Pancreas (tissue), 10 donors: ENCODE data around the gene SETD2. TPM values are rescaled to one million over a fixed set of nuclear protein-coding genes. Genes with fewer than 3 reads are reported as not detected.
"Not testable (repeated sequence)": the region's sequence is repeated elsewhere in the genome, so short reads cannot be mapped to it uniquely, and the experiment has no call there.

Source experiments
- ATAC-seq, 4 donors: fragments of 200-7000 bp; cut with Tn5 transposase; one replicate each; pipeline versions ENCODE4 v1.8.0 to v1.9.1; 2020; ENCODE audit warnings: mild to moderate bottlenecking in 4 of 4, moderate library complexity in 4 of 4
- DNase-seq, 6 donors: peaks; one replicate each; pipeline ENCODE4 v3.0.0-alpha.2; 2020
- FAIRE-seq: peaks from 2 replicates; lab custom pipeline; 2012; peaks lifted over from hg19 to GRCh38; lab: Jason Lieb, UNC
- H3K27ac ChIP-seq, 4 donors: fragments of 200-600 bp; sonication (generic); 1 replicate in 3 of 4; 2 replicates in 1 of 4; pipeline versions ENCODE4 v1.5.0 to v1.8.0; 2020
- H3K27me3 ChIP-seq, 4 donors: fragments of 200-600 bp; one replicate each; pipeline ENCODE4 v1.8.0; 2021
- H3K36me3 ChIP-seq, 3 donors: fragments of 200-600 bp; sonication (generic) in 1 of 3; one replicate each; pipeline versions ENCODE4 v1.5.0 to v1.8.0; 2020 to 2021
- H3K4me1 ChIP-seq, 3 donors: fragments of 200-600 bp; one replicate each; pipeline ENCODE4 v1.8.0; 2021
- H3K4me3 ChIP-seq, 4 donors: fragments of 200-600 bp; sonication (generic) in 2 of 4; one replicate each; pipeline versions ENCODE4 v1.5.0 to v1.8.0; 2020 to 2021
- H3K9me3 ChIP-seq, 4 donors: fragments of 200-600 bp; one replicate each; pipeline ENCODE4 v1.8.0; 2021
- WGBS, 2 donors: extraction: QIAGEN DNeasy Blood & Tissue Kit; methylation state at CpG; one replicate each; pipeline ENCODE4 v1.1.7; 2013; 5-methylcytosine and 5-hydroxymethylcytosine counted together
- intact Hi-C, 3 donors: fragments of 100-400 bp; cut with DNase I; formaldehyde crosslinking; loops; one replicate each; pipeline versions ENCODE4 v1.11.1 to v1.14.2; 2022
- polyA plus RNA-seq, 2 donors: library from polyadenylated mRNA; stranded (reverse); fragments of 200-250 nt; gene quantifications; one replicate each; pipeline ENCODE4 v1.2.3, GENCODE V29; 2013
- total RNA-seq, 6 donors: library from RNA; stranded (reverse); fragmentation: NEBNext Ultra II Directional in 4 of 6; extraction: Animal tissue kit (Norgen Biotek cat#: 25700) in 4 of 6; gene quantifications; one replicate each; pipeline versions ENCODE4 v1.2.1 to v1.2.4, GENCODE V29; 2021 to 2023
- TF ChIP-seq, protein P1 (sequence below), 4 donors: fragments of 200-600 bp; sonication (generic) in 3 of 4; IDR thresholded peaks; one replicate each; pipeline versions ENCODE4 v1.5.0 to v1.8.0; 2021; ENCODE audit warnings: antibody characterized with exemption in 4 of 4
- donor health status: healthy with polysubstance abuse.
- donor health status: DM: no; HTN: no; CAD: no; lungs with moderate emphysema.
- donor health status: DM: no; HTN: no; CAD: no.
- donor health status: control.
- donor health status: control.
- donor health status: Bipolar disorder and iron deficiency.
- donor health status: DM: yes; HTN: yes; CAD: no.
- donor health status: DM: no; HTN: no; CAD: no.
- donor health status: DM: no; HTN: no; CAD: no.
- donor health status: DM: yes; HTN: yes; CAD: no.

The SETD2 gene
- total and polyA plus RNA-seq, 8 donors: 9.6 to 35.3 (median 21.6) TPM

DNA sequence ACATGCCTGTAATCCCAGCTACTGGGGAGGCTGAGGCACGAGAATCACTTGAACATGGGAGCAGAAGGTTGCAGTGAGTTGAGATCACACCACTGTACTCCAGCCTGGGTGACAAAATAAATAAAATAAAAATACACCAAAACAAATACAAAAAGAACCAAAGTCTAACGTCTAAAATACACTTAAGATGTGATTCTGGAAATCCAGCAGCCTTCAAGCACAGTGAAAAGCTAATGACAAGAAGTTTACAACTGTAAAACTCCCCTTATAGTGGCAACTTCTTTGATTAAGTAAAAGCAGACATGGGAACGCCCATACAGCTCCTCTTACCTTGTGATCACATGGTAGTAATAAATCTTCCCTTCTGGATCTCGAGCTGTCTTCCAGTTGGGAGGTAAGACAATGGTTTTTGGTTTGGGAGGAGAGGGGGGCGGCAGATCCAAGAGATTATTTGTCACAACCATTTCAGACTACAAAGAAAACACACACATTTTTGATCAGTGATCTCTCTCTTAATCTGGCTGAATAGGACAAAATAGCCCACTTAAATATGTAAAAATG, 121.6 kb downstream of the SETD2 start:
- WGBS, 2 donors: 81 to 84% methylated on average over 5 of the region's 5 CpGs
- Histone ChIP-seq H3K36me3 (peaks cover 5 to 46% (median 22%) of the 10 kb centered on the region in 3 donors), H3K27me3 (no peaks in the 10 kb centered on the region), H3K4me3 (no peak overlapping the region), H3K27ac (no peak overlapping the region), H3K4me1 (peaks cover 0 to 4% (median 4%) of the 10 kb centered on the region in 3 donors), H3K9me3 (no peaks in the 10 kb centered on the region)
- FAIRE-seq (no peak), ATAC-seq (no peak), DNase-seq (no peak)
- intact Hi-C loops: no loop called here
- TF ChIP-seq, protein P1, sequence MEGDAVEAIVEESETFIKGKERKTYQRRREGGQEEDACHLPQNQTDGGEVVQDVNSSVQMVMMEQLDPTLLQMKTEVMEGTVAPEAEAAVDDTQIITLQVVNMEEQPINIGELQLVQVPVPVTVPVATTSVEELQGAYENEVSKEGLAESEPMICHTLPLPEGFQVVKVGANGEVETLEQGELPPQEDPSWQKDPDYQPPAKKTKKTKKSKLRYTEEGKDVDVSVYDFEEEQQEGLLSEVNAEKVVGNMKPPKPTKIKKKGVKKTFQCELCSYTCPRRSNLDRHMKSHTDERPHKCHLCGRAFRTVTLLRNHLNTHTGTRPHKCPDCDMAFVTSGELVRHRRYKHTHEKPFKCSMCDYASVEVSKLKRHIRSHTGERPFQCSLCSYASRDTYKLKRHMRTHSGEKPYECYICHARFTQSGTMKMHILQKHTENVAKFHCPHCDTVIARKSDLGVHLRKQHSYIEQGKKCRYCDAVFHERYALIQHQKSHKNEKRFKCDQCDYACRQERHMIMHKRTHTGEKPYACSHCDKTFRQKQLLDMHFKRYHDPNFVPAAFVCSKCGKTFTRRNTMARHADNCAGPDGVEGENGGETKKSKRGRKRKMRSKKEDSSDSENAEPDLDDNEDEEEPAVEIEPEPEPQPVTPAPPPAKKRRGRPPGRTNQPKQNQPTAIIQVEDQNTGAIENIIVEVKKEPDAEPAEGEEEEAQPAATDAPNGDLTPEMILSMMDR (IDR thresholded peaks at IDR 0.05): no peak

DNA sequence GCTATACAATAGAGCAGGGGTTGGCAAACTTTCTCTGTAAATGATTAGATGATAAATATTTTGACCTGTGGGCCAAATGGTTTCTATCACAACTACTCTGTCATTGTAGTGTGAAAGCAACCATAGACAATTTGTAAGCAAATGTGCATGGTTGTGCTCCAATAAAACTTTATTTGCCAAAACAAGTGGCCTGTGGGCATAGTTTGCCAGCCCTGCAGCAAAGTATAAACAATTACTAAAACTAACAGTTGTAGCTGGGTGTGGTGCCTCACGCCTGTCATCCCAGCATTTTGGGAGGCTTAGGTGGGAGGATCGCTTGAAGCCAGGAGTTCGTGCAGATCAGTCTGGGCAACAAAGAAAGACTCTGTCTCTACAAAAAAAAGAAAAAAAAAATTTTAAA, 122.8 kb downstream of the SETD2 start:
- WGBS, 2 donors: 97 to 100% methylated on average over 3 of the region's 3 CpGs
- FAIRE-seq (no peak), DNase-seq (no peak), ATAC-seq (no peak)
- H3K9me3 ChIP-seq: no peaks in the 10 kb centered on the region
- TF ChIP-seq, protein P1 (IDR thresholded peaks at IDR 0.05): no peak
- peaks cover 5 to 45% (median 22%) of the 10 kb centered on the region in 3 donors for H3K36me3 ChIP-seq
- H3K4me1 ChIP-seq: peaks cover 0 to 6% (median 1%) of the 10 kb centered on the region in 3 donors
- no peak overlapping the region for H3K4me3 ChIP-seq
- H3K27me3 ChIP-seq: no peaks in the 10 kb centered on the region
- H3K27ac ChIP-seq: no peak overlapping the region
- intact Hi-C loops: no loop called here

DNA sequence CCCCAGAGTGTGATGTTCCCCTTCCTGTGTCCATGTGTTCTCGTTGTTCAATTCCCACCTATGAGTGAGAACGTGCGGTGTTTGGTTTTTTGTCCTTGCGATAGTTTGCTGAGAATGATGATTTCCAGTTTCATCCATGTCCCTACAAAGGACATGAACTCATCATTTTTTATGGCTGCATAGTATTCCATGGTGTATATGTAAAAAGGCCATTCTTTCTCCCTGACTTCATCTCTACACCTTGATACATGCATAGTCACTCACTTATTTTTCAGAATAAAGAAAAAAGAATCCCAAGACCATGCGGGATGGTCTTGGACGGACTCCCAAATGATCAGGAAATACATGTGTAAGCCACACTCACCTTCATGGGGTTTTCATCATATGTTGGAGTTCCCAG, 126.6 kb downstream of the SETD2 start:
- intact Hi-C loops, DNase-seq, H3K27me3 ChIP-seq, H3K4me3 ChIP-seq, FAIRE-seq, H3K27ac ChIP-seq, ATAC-seq, H3K9me3 ChIP-seq: not testable (repeated sequence)
- Histone ChIP-seq H3K36me3 (peaks cover 5 to 44% (median 16%) of the 10 kb centered on the region in 3 donors), H3K4me1 (peaks cover 8 to 10% (median 8%) of the 10 kb centered on the region in 3 donors)
- WGBS, 2 donors: 71 to 77% methylated on average over 5 to 6 of the region's 6 CpGs

DNA sequence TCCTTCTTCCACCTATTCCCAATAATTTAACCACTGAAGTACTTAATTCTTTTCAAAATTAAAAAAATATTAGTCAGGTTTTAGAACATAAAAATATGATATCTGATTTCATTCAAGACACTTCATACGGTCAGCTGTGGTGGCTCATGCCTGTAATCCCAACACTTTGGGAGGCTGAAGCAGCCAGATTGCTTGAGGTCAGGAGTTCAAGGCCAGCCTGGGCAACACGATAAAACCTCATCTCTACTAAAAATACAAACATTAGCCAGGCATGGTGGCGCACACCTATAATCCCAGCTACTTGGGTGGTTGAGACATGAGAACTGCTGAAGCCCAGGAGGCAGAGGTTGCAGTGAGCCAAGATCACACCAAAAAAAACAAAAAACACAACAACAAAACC, 127.8 kb downstream of the SETD2 start:
- no peak overlapping the region for H3K27ac ChIP-seq
- intact Hi-C loops: no loop called here
- no peak overlapping the region for H3K4me3 ChIP-seq
- FAIRE-seq: no peak
- TF ChIP-seq, protein P1 (IDR thresholded peaks at IDR 0.05): no peak
- no peaks in the 10 kb centered on the region for H3K27me3 ChIP-seq
- ATAC-seq: no peak
- no peaks in the 10 kb centered on the region for H3K9me3 ChIP-seq
- no peak for DNase-seq
- H3K36me3 ChIP-seq: peaks cover 5 to 32% (median 13%) of the 10 kb centered on the region in 3 donors
- WGBS, 2 donors: 38 to 41% methylated on average over 3 of the region's 3 CpGs
- H3K4me1 ChIP-seq: peaks cover 8 to 10% (median 8%) of the 10 kb centered on the region in 3 donors

DNA sequence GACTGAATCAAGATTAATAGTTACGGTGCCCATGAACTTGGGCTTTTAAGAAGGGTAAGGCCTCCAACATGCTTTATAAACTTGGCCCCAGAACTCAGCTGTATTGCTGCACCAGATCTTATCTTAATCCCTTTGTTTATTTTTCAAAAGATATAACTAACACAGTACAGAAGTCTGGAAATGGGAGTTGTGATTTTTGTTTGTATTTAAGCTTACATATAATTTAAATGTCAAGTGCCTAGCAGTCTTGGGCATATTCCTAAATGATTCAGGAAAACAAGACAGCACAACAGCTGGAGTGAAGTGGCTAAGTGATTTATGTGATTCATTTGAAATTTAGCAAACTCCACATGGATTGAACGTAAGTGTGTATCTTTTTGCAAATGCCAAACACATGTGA, 128.3 kb downstream of the SETD2 start:
- peaks cover 0 to 27% (median 8%) of the 10 kb centered on the region in 3 donors for H3K36me3 ChIP-seq
- no peaks in the 10 kb centered on the region for H3K9me3 ChIP-seq
- WGBS, 2 donors: 41% methylated on average over 2 of the region's 2 CpGs
- no peaks in the 10 kb centered on the region for H3K27me3 ChIP-seq
- FAIRE-seq (no peak), DNase-seq (no peak), ATAC-seq (peak in 2 of 4 donors; percentile 55 to 60)
- intact Hi-C loops: no loop called here
- no peak overlapping the region for H3K4me3 ChIP-seq
- H3K4me1 ChIP-seq: peaks cover 8 to 10% (median 8%) of the 10 kb centered on the region in 3 donors
- TF ChIP-seq, protein P1 (IDR thresholded peaks at IDR 0.05): no peak
- H3K27ac ChIP-seq: peak overlapping the region in 1 of 4 donors; percentile 6
